Measurements from ENCODE around the gene PXDC1. TPM values are rescaled to one million over a fixed set of nuclear protein-coding genes. Genes with fewer than 3 reads are reported as not detected.
"Not testable (repeated sequence)": the region's sequence is repeated elsewhere in the genome, so short reads cannot be mapped to it uniquely, and the experiment has no call there.

PXDC1 gene
- total and polyA plus RNA-seq, 2 experiments from 2014 or later, result 1.2 to 1.8 TPM

- TF ChIP-seq ZNF462 (CRISPR knock-in tag; IDR thresholded peaks at IDR 0.05), result no peak
These were observed 29.5 kb downstream of the PXDC1 start (continued) for GRCh38 chr6:3721810-3722621.

- H2AFZ ChIP-seq; ATAC-seq; H3K27me3 ChIP-seq (ENCODE audit: insufficient read depth); H3K9me2 ChIP-seq (ENCODE audit: insufficient read depth); H3K4me3 ChIP-seq; H3K79me2 ChIP-seq (replicated peaks; ENCODE audit: insufficient read depth); H3K27ac ChIP-seq (ENCODE audit: low read depth); H3F3A ChIP-seq (replicated peaks; ENCODE audit: low read depth); H3K27ac Mint-ChIP-seq; H3K36me3 ChIP-seq (ENCODE audit: insufficient read depth); H3K4me2 ChIP-seq; DNase-seq (ENCODE audit: low spot score); H4K20me1 ChIP-seq (replicated peaks; ENCODE audit: insufficient read depth); H3K4me3 Mint-ChIP-seq: not testable (repeated sequence)
- peaks cover 15% of the 10 kb centered on the region for H3K27me3 Mint-ChIP-seq (ENCODE audit: insufficient read depth, low read depth, poor library complexity)
- peaks cover 13% of the 10 kb centered on the region; the same call in 2 of the 3 replicates for H3K9me3 Mint-ChIP-seq
- peaks cover 13% of the 10 kb centered on the region; the same call in 2 of the 3 replicates for H3K36me3 Mint-ChIP-seq (ENCODE audit: low read depth)
- peaks cover 11% of the 10 kb centered on the region for H3K4me1 ChIP-seq (ENCODE audit: insufficient read depth)
- peaks cover 30% of the 10 kb centered on the region for H3K4me1 Mint-ChIP-seq
These were observed 30.7 kb downstream of the PXDC1 start for GRCh38 chr6:3720770-3721169.
